Activated CD4-positive, alpha-beta memory T cell treated with anti-CD3 and anti-CD28 coated beads, Interleukin-2, amount 10 ng/mL, durations not matched to agents 7 days and 5 days (primary cell): ENCODE results near the gene DLG5. TPM values are rescaled to one million over a fixed set of nuclear protein-coding genes. Genes with fewer than 3 reads are reported as not detected.

Experiments
- CTCF ChIA-PET: fragments of 350-600 bp; sonication (Branson Sonifier 250); formaldehyde crosslinking; loops from one replicate; lab custom pipeline; 2021; ENCODE audit warnings: antibody characterized with exemption, inconsistent platforms; lab: Charles Lee
- POLR2A ChIA-PET: fragments of 350-600 bp; sonication (Branson Sonifier 250); formaldehyde crosslinking; loops from one replicate; lab custom pipeline; 2021; ENCODE audit warnings: antibody characterized with exemption; lab: Charles Lee
- DNase-seq: peaks from one replicate; pipeline ENCODE4 v3.0.0-alpha.2; 2020
- H3K27ac Mint-ChIP-seq: one replicate; pipeline ENCODE4 v1.8.0; 2021; ENCODE audit warnings: mild to moderate bottlenecking, mixed read lengths
- H3K27me3 Mint-ChIP-seq: one replicate; pipeline ENCODE4 v1.8.0; 2021; ENCODE audit warnings: mixed read lengths
- H3K36me3 Mint-ChIP-seq: one replicate; pipeline ENCODE4 v1.8.0; 2021; ENCODE audit warnings: low read depth, mixed read lengths
- H3K4me1 Mint-ChIP-seq: one replicate; pipeline ENCODE4 v1.8.0; 2021; ENCODE audit warnings: mixed read lengths
- H3K4me3 Mint-ChIP-seq: one replicate; pipeline ENCODE4 v1.8.0; 2021; ENCODE audit warnings: mild to moderate bottlenecking, mixed read lengths
- H3K9me3 Mint-ChIP-seq: one replicate; pipeline ENCODE4 v1.8.0; 2021; ENCODE audit warnings: mixed read lengths
- total RNA-seq, 2 experiments: library from RNA; stranded (reverse); gene quantifications; one replicate each; pipeline ENCODE4 v1.2.3, GENCODE V29; 2021

DLG5 gene
- total RNA-seq, 2 experiments from 2014 or later = 9.6 to 9.9 TPM

DNA sequence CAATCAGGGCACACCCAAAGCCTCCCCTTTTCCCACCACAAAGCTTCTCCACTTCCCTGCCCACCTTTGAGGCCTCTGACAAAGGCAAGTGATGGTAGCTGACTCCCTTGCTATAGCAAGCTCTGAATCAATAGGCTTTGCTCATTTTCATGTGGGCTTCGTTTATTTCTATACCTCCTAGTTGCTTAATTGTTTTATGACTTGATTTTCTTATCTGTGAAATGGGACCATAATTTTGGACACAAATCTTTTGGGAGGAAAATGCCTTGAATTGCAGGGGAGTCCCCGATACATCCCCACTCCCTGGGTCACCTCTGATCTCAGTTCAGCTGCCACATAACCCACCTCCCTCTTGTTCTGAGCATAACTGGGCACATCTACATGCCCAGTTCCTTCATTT lies 13.7 kb upstream of the DLG5 start:
- H3K9me3 Mint-ChIP-seq = no peaks in the 10 kb centered on the region

DNA sequence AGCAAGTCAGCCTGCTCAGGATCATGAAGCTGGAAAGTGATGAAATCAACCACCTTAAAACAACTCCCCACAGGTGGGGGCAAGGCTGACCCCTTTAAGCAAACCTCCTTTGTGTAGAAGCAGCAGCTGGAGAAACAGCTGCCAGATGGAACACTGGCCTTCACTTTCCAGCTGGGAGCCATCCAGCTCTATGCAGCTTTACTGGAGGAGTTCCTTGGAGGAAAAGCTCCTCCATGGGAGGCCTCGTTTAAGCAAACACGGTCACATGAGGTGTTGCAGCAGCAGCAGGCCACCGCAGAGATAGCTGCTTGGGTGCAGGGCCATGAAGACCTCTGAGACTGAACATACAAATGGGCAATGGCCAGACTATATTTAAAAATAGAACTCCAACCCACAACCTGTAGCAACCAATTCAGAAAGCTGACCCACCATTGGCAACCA lies 13.0 kb upstream of the DLG5 start:
- H3K4me1 Mint-ChIP-seq = no peaks in the 10 kb centered on the region
- DNase-seq = no peak
- no peaks in the 10 kb centered on the region for H3K9me3 Mint-ChIP-seq
- ChIA-PET POLR2A (interaction anchor here (0.8 kb wide), 1 partner anchor 172 kb away, joined by 3 read pairs; no protein-coding TSS in a partner anchor), CTCF (no interaction called here)
- no peaks in the 10 kb centered on the region for H3K36me3 Mint-ChIP-seq
- no peak overlapping the region for H3K27ac Mint-ChIP-seq
- H3K4me3 Mint-ChIP-seq = no peak overlapping the region
- peaks cover 2% of the 10 kb centered on the region for H3K27me3 Mint-ChIP-seq

More for the DNA sequence above, 13.7 kb upstream of the DLG5 start:
- Mint-ChIP-seq H3K27ac (no peak overlapping the region), H3K4me3 (no peak overlapping the region), H3K27me3 (peaks cover 2% of the 10 kb centered on the region), H3K4me1 (no peaks in the 10 kb centered on the region), H3K36me3 (no peaks in the 10 kb centered on the region)
- POLR2A ChIA-PET = interaction anchor here (0.8 kb wide), 1 partner anchor 173 kb away, joined by 3 read pairs; no protein-coding TSS in a partner anchor
- CTCF ChIA-PET = no interaction called here
- no peak for DNase-seq

DNA sequence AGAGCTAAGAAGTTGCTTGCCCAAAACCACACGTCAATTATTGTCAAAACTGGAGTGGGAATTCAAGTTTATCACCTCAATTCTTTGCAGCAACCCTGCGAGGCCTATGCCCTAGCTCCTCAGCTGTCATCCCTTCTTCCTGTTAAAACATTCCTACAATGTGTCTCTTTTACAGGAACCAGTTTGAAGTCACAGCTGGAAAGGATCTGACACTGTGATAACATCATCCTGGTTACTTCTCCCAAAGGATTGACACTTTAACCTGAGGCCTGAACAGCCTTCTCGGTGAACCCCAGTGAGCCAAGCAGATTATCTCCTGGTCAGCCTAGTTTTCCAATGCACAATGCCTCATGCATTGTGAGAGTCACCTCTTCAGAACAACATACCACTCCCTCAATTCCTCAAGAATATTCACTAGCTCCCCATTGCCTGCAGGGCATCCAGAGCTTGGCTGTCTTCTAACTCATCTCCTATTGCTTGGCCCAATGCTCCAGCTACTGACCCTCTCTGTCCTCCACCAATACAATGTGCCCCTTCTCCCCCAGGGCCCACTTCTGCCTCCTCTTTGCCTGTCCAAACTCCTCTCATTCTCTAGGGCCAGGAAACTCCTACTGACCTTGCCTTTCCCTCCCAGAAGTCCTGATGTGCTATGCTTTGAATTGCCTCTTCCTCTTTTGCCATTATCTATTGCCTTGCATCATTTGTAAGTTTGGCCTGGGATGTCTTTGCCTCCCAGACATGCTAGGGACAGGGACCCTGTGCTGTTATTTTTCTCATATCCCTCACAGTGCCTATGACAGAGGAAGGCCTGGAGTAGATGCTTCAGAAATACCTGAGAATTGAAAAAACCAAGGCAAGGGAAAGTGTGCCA lies 10.4 kb upstream of the DLG5 start:
- Mint-ChIP-seq H3K36me3 (no peaks in the 10 kb centered on the region), H3K4me1 (no peaks in the 10 kb centered on the region), H3K4me3 (no peak overlapping the region), H3K9me3 (no peaks in the 10 kb centered on the region), H3K27me3 (peaks cover 2% of the 10 kb centered on the region), H3K27ac (no peak overlapping the region)
- POLR2A ChIA-PET = no interaction called here
- CTCF ChIA-PET = interaction anchor here (0.7 kb wide), 2 partner anchors 13 to 33 kb away, joined by 3 read pairs; no protein-coding TSS in a partner anchor
- DNase-seq = no peak

DNA sequence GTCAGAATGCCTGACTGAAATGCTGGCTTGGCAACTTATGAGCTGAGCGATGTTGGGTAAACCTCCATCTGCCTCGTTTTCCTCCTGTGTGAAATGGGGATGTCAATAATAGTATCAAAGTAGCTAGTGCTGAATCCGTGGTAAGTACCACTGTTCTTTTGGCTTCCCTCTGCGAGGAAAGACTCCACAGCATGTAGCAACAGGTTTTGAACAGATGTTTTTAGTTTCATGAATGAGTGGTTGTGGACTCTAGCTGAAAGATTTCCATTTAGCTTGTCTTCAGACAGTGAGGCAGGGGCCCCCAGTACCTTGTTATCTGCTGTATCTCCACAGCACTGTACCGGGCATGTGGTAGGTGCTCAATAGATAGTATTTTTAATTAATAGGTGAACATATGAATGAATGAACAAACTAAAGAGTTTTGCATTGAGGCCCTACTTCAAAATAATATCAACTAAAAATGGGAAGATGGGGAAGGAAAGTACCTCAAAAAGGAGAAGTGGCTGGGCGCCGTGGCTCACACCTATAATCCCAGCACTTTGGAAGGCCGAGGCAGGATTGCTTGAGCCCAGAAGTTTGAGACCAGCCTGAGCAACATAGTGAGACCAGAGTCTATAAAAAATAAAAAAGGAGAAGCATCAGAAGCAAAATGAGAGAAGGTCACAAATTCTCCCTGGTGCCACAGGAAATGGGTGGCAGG lies 5.6 kb upstream of the DLG5 start:
- Mint-ChIP-seq H3K9me3 (no peaks in the 10 kb centered on the region), H3K4me3 (no peak overlapping the region), H3K36me3 (no peaks in the 10 kb centered on the region), H3K27me3 (peaks cover 33% of the 10 kb centered on the region), H3K4me1 (peaks cover 7% of the 10 kb centered on the region), H3K27ac (no peak overlapping the region)
- DNase-seq = no peak
- ChIA-PET CTCF (no interaction called here), POLR2A (no interaction called here)

DNA sequence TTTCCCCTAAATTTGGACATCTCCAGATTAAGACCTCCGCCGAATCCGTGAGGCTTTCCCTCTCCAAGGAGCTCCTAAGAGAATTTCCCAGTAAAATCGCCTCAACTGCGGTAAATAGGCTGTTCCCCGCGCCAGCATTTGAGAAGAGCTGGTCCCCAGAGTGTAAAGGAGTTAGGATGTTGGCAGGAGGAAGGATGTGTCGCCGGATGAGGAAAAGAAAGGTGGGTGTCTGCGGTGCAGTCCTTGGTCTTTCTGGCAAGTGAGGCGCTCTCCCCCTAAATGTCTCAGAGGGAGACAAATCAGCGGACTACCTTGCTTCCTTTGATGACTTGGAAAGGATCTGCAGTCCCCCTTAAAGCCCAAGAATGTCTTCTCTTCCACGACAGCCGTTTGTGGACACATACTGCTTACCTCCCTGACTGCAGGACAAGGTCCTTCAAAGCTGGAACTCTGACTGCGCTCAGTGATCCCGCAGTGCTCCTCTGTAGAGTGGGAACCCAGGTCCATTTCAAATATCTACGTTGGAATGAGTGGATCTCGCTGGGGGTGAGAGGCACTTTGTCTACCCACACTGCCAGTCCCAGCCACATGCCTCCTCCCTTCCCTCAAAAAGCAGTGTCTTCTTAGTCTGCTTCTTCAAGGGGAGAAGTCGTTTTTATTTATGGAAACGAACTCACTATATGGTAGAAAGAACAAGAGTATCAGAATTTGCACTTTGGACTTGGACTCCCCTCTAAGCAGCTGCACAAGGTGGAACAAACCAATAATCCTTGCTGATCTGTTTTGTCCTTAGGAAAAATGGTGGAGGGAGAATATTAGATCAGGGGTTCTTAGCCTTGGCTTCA lies 1.1 kb upstream of the DLG5 start:
- peaks cover 12% of the 10 kb centered on the region for H3K4me1 Mint-ChIP-seq
- H3K9me3 Mint-ChIP-seq = no peaks in the 10 kb centered on the region
- peaks cover 46% of the 10 kb centered on the region for H3K27me3 Mint-ChIP-seq
- peak overlapping the region; percentile 69 for H3K4me3 Mint-ChIP-seq
- ChIA-PET CTCF (no interaction called here), POLR2A (no interaction called here)
- H3K27ac Mint-ChIP-seq = no peak overlapping the region
- no peaks in the 10 kb centered on the region for H3K36me3 Mint-ChIP-seq
- no peak for DNase-seq

DNA sequence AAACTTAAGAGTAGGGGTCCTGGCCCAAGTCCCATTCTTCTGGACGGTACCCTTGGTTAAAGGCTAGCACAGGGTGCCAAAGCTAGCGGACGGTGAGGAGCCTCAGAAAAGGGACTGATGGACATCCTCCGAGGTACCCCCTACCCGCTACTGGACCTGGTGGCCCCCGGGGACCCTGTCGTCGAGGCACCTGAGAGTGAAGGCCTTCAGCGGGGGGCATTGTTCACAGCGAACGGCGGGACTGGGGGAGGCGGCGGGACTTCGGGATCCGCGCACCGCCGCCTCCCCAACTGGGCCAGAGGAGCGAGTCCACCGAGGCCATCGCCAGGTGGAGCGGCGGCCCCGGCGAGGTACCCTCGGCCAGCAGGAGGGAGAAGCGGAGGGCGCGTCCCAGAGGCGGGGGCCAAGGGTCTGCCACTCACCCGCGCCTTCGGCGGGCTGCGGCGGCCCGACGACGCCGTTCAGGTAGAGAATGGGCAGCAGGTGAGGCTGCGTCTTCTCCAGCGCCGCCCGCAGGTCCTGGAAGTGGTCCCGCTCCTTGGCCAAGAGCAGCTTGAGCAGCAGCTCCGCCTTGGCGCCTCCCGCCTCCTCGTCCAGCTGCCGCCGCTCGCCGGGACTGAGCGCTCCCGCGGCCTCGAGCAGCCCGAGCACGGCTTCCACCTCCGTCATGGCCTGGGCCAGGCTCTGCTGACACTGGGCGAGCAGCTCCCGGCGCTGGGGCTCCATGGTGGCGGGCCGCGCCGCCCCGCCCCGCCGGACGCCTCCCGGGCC lies 575 bp downstream of the DLG5 start:
- DNase-seq = peak; percentile 35
- peaks cover 41% of the 10 kb centered on the region for H3K27me3 Mint-ChIP-seq
- POLR2A ChIA-PET = interaction anchor here (1.0 kb wide), 1 partner anchor 52 kb away, joined by 3 read pairs; no protein-coding TSS in a partner anchor
- H3K4me1 Mint-ChIP-seq = peaks cover 12% of the 10 kb centered on the region
- peak overlapping the region; percentile 48 for H3K4me3 Mint-ChIP-seq
- CTCF ChIA-PET = no interaction called here
- no peak overlapping the region for H3K27ac Mint-ChIP-seq
- H3K9me3 Mint-ChIP-seq = no peaks in the 10 kb centered on the region
- no peaks in the 10 kb centered on the region for H3K36me3 Mint-ChIP-seq

DNA sequence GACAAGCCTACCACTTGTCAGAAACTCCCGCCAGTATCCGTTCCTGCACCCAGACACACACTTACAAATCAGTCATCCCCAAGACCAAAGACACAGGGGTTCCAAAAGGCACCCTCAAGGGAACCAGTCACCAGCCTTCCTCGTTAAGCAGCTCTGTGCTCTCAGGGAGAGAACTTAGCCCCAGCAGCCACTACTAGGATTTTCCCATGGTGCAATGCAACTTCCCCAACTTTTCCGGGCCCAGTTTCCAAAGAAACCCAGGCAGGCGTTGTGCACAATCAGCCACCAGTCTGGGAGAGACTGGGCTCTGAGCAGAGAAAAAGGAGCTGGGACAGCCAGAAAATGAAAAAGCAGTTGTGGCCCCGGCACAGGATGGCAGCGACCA lies 1.2 kb downstream of the DLG5 start:
- no peaks in the 10 kb centered on the region for H3K9me3 Mint-ChIP-seq
- DNase-seq = no peak
- peaks cover 41% of the 10 kb centered on the region for H3K27me3 Mint-ChIP-seq
- POLR2A ChIA-PET = interaction anchor here (1.0 kb wide), 1 partner anchor 52 kb away, joined by 3 read pairs; no protein-coding TSS in a partner anchor
- CTCF ChIA-PET = no interaction called here
- H3K4me3 Mint-ChIP-seq = peak overlapping the region; percentile 48
- H3K27ac Mint-ChIP-seq = no peak overlapping the region
- no peaks in the 10 kb centered on the region for H3K36me3 Mint-ChIP-seq
- H3K4me1 Mint-ChIP-seq = peaks cover 12% of the 10 kb centered on the region

DNA sequence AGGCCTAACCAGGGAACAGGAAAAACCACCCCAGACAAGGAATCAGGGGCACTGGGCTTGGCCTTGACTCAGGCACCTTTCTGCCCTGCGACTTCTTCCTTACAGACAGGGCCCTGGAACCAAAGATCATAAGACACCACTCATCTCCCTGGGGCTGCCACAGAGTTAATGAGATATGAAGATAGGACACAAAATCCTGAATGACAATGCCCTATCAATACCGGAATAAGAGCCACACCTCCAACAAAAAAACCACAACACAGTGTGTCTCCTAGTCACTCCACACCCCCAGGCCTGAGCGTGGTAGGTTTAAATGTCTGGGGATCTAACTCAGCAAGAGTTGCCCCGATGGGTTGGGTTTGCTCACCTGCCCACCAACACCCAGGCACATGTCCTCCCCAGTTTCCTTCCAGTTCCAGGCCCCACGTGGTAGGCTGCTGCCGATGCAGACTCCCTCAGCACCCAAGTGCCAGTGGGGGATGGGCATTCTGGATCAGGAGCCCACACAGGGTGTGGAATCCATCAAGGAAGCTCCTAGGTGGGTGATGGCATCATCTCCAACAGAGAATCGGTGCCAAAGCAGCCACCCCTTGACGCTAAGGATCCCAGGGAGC lies 3.9 kb downstream of the DLG5 start:
- CTCF ChIA-PET = interaction anchor here (0.7 kb wide), 1 partner anchor 78 kb away, joined by 3 read pairs; no protein-coding TSS in a partner anchor
- Mint-ChIP-seq H3K4me1 (peaks cover 11% of the 10 kb centered on the region), H3K36me3 (no peaks in the 10 kb centered on the region), H3K4me3 (no peak overlapping the region), H3K27me3 (peaks cover 22% of the 10 kb centered on the region), H3K9me3 (no peaks in the 10 kb centered on the region), H3K27ac (no peak overlapping the region)
- POLR2A ChIA-PET = no interaction called here
- DNase-seq = no peak

DNA sequence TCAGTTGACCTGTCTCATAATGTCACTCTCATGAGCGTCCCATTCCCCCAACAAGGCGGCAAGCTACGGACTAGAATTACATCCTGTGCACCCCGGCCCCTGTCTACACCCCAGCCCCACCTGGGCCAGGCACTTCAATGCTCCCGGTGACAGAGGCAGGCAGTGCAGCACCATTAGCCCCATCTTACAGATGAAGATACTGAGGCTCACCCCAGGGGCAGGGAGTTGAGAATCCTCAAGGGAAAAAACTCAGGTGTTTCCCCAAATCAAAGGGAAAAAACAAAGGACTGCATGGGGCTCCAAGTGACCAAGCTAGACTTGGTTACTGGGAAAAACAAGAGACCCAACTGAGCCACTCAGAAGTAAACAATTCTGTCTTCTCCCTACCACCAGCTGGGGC lies 4.5 kb downstream of the DLG5 start:
- Mint-ChIP-seq H3K9me3 (no peaks in the 10 kb centered on the region), H3K36me3 (no peaks in the 10 kb centered on the region), H3K4me1 (peaks cover 5% of the 10 kb centered on the region), H3K27me3 (peaks cover 17% of the 10 kb centered on the region), H3K27ac (no peak overlapping the region), H3K4me3 (no peak overlapping the region)
- DNase-seq = no peak
- ChIA-PET CTCF (no interaction called here), POLR2A (no interaction called here)

- no peak for DNase-seq
- Mint-ChIP-seq H3K36me3 (no peaks in the 10 kb centered on the region), H3K9me3 (no peaks in the 10 kb centered on the region), H3K27me3 (peaks cover 17% of the 10 kb centered on the region), H3K4me3 (no peak overlapping the region), H3K27ac (no peak overlapping the region), H3K4me1 (peaks cover 5% of the 10 kb centered on the region)
- CTCF ChIA-PET = no interaction called here
- POLR2A ChIA-PET = no interaction called here
Measured at GRCh38 chr10:77921395-77921794, 5.2 kb downstream of the DLG5 start.

DNA sequence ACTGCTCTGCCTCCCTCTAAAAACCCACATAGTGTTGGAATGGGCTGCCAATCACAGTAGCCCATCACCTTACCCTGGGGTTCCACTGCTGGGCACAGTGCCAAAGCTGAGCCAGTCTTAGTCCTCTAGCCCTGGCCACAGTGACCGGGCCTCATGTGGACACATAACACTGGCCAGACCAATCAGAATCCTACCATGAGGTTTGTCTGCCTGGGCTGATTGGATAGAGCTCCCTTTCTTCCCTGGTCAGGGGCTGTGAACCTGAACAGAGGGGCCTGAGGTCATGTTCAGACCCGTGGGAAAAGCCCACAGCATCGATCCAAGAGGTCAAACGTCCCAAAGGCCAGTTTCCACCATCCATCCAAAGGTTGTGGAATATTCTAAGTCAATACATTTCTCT lies 6.1 kb downstream of the DLG5 start:
- Mint-ChIP-seq H3K9me3 (no peaks in the 10 kb centered on the region), H3K4me1 (peaks cover 5% of the 10 kb centered on the region), H3K36me3 (no peaks in the 10 kb centered on the region), H3K27me3 (peaks cover 16% of the 10 kb centered on the region), H3K27ac (no peak overlapping the region), H3K4me3 (no peak overlapping the region)
- ChIA-PET CTCF (no interaction called here), POLR2A (no interaction called here)
- no peak for DNase-seq

- peaks cover 9% of the 10 kb centered on the region for H3K27me3 Mint-ChIP-seq
Measured at GRCh38 chr10:77919713-77920108, 6.8 kb downstream of the DLG5 start.

More at GRCh38 chr10:77919713-77920108, 6.8 kb downstream of the DLG5 start:
- DNase-seq = no peak
- Mint-ChIP-seq H3K4me3 (no peak overlapping the region), H3K4me1 (no peaks in the 10 kb centered on the region), H3K36me3 (no peaks in the 10 kb centered on the region), H3K27ac (no peak overlapping the region), H3K9me3 (no peaks in the 10 kb centered on the region)
- ChIA-PET POLR2A (no interaction called here), CTCF (no interaction called here)
